ENCODE data around the gene TMC8.
"Not testable (repeated sequence)": the region's sequence is repeated elsewhere in the genome, so short reads cannot be mapped to it uniquely, and the experiment has no call there.

The TMC8 gene

DNA sequence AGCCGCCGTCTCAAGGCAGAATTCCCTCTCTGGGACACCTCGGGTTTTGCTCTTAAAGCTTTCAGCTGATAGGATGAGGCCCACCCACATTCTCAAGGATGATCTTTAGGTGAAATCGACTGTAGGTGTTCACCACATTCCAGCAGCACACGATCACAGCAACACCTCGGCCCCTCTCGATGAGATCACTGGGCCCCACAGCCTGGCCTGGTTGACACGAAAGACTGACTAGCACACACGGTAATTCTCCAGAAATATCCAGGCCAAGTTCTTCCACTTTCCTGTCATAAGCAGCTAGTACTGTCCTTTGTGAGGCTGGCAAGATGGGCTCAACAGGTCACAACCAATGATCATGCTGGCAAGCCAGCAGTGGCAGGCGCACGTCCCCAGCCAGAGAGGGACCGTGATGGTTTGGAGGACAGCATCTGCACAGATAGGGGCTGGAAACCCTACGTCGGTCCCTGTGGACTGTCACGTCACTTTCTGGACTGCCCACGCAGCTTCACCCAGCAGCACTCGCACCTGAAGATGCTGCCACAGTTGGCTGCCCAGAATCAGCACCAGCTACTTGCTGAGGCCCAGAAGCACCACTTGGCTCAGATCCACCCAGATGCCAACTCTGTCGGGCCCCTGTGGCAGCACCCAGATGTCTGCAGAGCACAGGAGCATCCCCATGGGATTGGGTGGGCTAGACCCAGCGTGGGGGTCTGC, 19.4 kb upstream of the TMC8 start:
- no peak for DNase-seq

DNA sequence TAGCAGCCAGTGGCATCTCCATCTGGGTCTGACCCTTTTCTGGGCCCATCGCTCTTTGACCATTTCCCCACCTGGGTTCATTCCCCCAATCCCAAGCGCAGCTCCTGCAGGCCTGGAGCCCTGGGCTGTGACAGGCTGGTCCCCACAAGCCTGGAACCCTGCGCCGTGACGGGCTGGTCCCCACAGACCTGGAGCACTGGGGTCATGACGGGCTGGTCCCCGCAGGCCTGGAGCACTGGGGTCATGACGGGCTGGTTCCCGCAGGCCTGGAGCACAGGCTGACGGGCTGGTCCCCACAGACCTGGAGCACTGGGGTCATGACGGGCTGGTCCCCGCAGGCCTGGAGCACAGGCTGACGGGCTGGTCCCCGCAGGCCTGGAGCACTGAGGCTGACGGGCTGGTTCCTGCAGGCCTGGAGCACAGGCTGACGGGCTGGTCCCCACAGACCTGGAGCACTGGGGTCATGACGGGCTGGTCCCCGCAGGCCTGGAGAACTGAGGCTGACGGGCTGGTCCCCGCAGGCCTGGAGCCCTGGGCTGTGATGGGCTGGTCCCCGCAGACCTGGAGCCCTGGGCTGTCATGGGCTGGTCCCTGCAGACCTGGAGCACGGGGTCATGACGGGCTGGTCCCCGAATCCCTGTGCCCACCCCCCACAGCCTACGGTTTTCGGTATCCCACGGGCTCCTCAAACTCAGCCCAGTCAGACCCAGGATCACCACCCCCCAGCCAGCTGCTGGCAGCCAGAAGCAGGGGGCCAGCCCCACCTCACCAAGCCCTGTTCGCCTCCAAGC, 18.6 kb upstream of the TMC8 start:
- no peak for DNase-seq

DNA sequence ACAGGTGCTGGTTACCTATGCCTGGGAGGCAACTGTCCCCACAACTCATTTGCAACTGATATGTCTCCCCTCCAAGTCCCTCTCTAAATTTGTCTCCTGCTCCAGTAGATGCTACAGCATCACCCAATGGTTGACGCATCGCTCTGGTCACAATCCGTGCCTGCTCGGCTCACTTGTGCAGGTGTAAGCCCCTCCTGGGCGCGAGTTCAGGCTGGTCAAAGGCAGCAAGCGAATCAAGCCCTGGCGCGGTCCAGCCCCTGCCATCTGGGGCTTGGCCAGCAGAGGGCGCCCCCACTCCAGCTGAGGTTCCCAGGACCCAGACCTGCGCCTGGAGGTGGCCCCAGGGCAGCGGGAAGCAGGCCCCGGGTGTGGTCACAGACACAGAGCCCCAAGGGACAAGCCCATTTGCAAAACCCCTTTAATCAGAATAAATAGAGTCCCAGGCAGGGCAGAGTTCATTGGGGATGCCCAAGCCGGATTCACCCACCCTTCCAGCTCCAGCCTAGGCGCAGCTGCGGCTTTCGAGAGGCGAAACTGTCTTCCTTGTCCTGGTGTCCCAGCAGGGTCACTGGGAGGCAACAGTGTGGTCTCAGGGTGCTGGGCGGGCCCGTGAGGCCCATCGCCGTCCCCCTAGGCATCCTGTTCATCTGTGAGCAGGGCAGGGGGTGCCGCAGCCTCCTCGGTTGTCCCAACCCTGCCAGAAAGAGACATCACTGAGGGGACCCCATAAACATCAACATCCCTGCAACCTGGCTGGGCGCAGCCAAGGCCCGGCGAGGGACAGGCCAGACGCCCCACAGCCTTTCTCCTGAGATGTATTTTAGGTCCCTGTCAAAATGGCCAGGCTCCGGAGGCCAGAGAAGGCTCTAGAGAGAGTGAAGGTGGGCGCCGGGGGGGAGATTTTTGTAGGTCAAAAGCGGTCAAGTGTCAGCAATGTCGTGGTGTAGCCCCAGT, 17.8 kb upstream of the TMC8 start:
- peak; percentile 48 for DNase-seq

DNA sequence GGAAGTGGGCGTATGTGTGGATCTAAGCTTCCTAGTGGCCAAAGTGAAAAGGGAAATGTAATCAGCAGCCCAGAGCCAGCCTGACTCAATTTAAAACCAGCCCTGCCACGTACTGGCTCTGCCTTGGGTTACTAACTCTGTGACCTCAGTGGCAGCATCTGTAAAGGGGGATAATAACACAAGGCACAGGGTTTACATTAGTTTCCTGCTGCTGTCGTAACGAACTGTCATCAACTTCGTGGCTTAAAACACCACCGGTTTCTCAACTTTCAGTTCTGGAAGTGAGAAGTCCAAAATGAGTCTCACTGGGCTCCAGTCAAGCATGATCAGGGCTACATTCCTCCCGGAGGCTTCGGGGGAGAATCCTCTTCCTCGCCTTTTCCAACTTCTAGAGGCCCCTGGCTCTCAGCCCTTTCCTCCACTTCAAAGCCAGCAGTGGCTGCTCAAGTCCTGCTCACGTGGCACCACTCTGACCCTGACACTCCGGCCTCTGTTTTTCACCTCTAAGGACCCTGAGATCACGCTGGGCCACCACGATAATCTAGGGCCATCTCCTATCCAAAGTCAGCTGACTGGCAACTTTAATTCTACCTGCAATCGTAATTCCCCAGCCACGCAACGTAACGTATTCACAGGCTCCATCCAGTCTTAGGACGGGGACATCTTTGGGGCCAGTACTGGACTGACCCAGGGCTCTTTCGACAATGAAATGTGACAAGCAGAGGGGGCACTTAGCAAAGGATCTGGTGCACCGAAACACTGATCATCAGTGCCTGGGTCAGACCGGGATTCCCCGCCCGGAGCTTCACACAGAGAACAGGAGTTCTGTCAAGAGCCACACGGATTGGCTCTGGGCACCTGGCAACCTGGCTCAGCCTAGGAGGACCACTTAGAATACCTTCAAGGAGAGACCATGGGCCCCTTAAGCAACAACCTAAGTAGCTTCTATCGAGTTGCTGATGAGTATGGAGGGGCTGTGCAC, 16.5 kb upstream of the TMC8 start:
- DNase-seq: peak; percentile 72

DNA sequence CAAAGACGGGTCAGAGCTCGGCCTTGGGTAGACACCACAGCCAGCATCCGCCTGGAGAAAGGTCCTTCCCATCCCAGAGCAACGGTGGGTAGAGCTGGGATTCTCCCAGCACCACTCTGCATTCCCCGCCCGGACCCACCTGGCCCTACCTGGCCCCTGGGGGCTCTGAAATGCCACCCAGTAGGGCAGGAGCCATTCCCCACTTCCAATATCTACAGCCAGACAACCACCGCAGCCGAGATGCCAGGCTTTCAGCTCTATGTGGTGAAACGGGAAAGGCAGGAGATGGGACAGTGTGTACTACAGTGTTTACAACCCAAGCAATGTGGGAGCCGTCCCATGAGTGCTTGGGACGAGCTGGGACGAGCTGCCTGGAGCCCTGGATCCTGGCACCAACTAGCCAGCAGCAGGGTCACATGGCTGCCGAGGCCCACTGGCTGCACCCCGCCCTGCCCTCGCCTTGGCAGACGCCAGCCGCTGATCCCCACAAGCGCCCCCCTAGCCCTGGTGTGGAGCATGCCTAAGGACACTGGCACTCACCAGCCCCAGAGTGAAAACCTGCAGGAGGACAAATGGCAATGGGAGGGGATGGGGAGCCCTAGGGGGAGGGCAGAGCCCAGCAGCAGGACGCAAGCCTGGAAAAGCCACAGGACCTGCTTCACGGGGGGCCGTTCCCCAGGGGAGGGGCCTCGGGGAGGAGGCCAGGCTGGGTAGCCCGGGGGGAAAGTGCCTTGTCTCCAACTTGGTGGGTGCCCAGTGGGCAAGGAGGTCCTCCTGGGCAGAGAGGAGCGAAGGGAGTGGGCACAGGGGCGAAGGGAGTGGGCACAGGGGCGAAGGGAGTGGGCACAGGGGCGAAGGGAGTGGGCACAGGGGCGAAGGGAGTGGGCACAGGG, 15.5 kb upstream of the TMC8 start:
- no peak for DNase-seq

DNA sequence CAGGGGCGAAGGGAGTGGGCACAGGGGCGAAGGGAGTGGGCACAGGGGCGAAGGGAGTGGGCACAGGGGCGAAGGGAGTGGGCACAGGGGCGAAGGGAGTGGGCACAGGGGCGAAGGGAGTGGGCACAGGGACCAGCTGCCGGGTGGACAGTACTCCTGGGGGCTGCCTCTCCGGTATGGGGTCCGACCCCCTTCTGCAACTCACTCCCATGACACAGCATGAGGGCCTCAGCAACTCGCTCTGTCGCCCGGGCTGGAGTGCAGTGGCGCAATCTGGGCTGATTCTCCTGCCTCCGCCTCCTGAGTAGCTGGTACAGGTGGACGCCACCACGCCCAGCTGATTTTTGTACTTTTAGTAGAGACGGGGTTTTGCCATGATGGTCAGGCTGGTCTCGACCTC, 14.8 kb upstream of the TMC8 start:
- DNase-seq: not testable (repeated sequence)

DNA sequence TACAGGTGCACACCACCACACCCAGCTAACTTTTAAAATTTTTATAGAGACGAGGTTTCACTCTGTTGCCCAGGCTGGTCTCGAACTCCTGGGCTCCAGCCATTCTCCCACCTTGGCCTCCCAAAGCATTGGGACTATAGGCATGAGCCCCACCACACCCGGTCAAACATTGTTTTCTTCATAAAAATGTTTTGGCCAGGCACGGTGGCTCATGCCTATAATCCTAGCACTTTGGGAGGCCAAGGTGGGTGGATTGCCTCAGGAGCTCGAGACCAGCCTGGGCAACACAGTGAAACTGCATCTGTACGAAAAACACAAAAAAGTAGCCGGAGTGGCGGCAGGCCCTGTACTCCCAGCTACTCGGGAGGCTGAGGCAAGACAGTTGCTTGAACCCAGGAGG, 14.2 kb upstream of the TMC8 start:
- no peak for DNase-seq

DNA sequence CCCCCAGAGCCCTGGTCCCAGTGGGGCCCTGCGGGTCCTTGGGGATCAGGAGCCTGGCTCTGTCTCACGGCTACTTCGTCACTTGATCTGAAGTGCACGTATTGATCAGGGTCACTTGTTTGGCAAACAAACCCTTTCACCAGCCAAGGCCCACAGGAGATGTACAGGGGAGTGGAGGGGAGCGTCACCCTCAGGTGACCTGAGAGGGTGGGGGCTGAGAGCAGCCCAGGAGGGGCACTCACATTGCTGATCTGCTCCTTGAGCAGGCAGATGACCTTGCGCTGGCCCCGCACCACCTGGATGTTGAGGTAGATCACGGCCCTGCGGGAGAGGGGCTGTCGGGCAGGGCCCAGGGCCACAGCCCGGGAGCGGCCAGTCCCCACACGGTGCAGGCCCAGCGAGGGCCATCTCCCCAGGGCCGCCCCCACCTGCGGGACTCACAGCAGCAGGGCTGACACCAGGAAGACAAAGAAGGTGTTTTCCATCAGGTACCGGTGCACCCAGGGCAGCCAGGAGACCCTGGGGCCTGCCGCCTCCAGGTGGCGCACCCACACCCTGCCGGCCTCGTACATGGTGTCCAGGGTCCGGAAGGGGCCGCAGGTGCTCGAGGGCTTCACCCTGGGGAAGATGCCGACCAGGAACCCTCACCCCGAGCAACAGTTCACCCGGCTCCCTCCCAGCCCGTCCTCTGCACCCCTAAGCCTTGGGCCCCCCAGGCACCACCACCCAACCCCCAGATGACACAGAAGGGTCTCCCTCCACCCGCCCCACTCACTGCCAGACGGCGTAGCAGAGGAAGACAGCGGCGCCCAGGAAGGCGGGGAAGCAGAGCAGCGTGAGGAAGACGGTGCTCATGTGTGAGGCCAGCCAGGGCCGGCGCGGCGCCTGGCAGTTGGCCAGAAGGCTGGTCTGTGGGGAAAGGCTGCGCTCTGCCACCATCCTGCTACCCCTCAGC, 13.3 kb upstream of the TMC8 start:
- DNase-seq: no peak

DNA sequence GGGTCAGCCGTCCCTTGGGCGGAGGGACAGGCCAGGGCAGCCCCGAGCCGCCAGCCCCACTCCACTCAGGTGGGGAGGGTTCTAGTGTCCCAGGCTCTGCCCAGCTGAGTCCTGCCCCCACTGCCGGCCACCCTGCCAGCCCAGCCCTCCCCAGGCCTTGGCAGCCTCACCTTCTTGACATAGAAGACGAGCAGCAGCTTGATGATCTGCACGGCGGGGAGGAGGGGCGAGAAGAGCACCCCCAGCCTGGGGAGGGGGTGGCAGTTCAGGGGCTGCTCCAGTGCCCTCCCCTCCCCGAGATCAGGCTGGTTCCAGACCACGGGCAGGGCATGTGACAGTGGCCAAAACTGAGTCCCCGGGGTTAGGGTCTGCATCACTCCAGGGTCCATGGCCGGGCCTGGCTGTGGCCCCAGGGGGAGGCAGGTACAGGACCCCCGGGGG, 11.8 kb upstream of the TMC8 start:
- no peak for DNase-seq

DNA sequence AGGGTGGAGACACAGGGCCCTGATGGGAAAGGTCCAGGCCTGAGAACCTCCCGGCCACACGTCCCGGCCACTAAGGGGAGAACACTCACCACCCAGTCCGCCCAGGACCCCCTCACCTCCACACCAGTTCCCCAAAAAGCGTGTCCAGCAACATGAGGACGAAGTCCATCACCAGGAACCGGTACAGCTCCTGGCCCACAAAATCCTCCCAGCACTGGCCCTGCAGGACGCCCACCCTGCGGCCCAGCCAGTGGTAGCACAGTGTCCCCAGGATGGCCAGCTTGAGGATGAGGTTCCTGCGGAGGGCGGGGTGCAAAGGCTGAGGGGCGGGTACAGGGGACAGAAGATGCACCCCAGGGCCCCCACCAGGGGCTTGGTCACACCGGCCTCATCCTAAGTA, 10.0 kb upstream of the TMC8 start:
- DNase-seq: no peak

DNA sequence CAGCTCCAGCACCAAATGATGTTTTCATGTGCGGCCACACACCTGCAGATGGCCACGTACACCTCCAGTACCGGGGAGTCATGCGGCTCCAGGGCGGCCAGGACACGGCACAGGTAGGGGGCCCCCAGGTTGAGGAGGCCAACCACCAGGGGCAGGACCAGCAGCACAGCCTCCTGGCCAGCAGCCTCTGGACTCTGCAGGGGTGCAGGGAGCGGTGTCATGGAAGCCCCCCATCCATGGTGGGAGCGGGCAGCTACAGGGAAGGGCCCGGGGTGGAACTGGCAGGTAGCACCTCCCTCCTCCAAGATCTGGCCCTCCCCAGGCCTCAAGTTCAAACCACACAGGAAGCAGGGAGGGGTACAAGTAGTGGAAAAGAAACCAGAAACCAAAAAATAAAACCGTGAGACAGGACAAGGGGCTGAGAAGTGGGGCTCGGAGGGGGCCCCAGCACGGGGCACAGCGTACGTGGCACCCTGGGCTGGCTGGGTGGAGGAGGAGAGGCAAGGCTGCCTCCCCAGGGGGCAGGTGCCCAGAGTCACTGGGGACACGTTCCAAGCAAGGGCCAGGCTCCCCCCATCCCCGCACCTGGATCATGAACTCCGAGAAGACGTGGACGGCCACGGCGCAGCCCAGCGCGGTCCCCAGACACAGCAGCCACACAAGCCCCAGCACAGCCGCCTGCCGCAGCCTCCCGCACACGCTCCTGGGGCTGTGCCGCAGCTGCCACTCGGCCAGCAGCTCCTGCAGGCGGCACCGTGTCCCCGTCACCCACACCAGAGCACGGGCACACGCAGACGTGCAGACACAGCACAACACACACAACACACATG, 9.4 kb upstream of the TMC8 start:
- no peak for DNase-seq

DNA sequence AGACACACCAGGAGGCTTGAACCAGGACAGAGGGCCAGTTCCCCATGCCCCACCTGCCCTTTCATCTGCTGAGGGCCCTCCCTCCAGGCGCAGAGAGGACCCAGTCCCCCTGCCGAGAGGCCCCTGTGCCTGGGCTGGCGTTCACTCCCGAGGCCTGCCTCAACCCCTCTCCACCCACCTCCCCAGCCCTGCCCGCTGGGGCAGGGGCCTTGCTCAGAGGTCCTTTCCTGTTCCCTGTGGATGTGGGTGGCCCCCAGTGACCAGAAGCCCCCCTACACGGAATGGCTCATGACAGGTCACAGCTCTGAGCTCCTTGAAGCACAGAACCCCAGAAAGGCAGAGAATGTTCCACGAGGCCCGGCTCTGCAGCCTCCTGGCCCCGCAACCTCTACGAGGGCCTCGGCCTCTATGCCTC, 8.8 kb upstream of the TMC8 start:
- no peak for DNase-seq

DNA sequence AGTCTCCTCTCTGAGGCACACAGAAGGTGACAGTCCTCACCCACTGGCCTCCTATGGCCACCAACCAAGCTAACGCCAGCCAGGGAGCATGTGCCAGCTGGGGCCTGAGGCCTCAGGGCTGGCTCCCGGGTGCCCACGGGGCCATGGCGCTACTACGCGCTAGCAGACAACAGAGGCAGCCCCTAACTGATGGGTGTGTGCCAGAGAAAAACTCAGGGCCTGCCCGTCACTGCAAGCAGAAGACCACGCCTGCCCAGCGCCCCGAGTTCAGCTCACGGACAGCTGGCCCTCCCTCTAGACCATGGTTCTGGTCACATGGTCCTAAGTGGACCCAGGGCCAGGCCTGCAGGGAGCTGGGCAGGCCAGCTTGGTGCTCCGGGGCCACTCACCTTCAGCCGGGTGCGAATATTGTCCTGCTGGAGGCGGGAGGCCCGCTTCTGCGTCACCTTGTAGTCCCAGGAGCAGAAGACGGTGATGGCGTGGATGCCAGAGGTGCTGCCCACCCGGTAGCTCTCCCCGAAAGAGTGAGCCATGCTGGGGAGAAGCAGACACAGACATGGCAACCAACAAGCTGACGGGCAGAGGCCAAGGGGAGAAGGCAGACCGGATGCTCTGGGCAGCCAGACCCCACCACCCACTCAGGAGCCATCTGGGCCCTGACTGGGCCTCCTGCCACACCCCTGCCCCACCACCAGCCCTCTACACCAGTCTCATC, 8.2 kb upstream of the TMC8 start:
- DNase-seq: no peak

DNA sequence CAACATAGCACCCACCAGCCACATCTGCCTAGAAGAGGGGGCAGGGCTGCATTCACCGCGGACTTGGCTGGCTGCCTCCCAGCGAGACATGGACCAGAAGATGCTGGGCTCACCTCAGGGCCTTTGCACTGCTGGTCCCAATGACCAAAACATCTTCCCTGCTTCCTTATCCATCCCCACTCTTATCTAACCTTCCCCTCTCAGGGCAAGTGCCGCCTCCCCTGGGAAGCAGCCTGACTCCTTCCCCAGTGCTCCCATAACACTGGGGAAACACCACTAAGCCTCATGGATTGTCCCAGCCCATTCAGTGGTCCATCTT, 7.7 kb upstream of the TMC8 start:
- DNase-seq: no peak

DNA sequence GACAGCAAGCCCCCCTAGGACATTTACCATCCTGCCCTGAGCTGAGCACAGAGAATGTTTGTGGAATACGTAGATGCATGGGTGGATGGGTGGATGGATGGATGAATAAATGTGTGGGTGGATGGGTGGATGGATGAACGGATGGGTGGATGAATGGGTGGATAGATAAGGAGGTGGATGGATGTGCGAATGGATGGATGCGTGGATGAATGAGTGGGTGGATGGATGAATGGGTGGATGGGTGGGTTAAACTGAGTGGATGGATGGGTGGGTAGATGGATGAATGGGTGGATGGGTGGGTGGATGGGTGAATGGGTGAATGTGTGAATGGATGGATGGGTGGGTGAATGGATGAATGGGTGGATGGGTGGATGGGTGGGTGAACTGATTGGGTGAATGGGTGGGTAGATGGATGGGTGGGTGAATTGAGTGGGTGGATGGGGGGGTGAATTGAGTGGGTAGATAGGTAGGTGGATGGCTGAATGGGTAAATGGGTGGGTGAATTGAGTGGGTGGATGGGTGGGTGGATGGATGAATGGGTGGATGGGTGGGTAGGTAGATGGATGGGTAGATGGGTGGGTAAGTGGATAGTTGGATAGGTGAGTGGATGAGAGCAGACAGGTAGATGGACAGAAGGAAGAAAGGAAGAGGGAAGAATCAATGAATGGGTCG, 7.2 kb upstream of the TMC8 start:
- no peak for DNase-seq

DNA sequence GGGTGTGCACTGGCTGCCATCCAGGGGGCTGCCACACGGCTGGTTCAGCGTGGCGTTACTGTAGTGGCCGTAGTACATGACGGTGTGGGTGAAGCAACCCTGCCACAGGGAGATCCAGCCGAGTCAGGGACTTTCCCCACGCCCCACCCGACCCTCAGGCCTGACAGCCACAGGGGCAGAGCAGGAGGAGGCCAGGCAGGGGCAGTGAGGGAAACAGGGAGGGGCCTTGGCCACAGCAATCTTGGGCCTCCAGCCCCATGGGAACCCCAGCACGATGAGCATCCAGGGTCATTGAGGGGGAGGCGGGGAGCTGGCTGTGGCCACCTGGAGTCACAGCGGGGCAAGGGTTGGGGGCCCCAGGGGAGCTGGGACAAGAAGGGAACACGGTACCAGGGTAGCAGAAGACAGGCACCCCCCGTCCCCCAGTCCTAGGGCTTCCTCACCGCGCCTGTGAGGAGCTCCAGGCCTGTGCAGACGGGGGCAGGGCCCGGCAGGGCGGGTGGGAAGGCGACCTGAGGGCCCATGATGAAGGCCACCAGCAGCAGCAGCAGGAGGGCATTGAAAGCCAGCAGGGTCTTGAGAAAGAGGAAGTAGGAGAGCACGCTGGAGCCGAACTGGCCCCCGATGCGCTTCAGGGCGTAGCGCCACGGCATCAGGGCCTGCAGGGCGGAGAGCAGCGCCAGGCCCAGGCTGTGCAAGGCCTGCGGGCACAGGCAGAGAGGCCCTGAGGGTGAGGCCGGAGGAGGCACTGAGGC, 6.3 kb upstream of the TMC8 start:
- peak; percentile 88 for DNase-seq

DNA sequence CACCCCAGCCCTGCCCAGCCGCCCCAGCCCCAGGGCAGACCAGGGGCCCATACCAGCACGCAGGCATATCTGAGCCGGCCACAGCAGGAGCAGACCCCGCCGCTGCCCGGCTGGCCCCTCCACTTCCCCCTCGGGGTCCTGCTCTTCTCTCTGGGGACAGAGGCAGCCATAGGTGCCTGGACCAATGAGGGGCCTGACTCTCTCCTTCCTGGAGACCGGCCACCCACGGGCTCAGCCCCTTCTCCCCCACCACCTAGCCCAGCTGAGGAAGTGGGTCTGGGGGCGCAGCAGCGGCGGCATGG, 5.8 kb upstream of the TMC8 start:
- no peak for DNase-seq

Measured in MV-4-11 (cell line).